Mesendoderm (in vitro differentiated cells): ENCODE data around the gene MTR.

Experiments
- DNase-seq: peaks from one replicate; pipeline ENCODE4 v3.0.0; 2013
- H2AK5ac ChIP-seq: 2 replicates; pipeline ENCODE4 v1.6.1; 2013; ENCODE audit warnings: low read length, inconsistent platforms
- H2BK120ac ChIP-seq: 2 replicates; pipeline ENCODE4 v1.6.1; 2013; ENCODE audit warnings: low read depth, mild to moderate bottlenecking, low read length, moderate library complexity, mixed read lengths
- H2BK15ac ChIP-seq: replicated peaks from 2 replicates; pipeline ENCODE4 v1.6.1; 2013; ENCODE audit warnings: low read depth, mild to moderate bottlenecking, moderate library complexity
- H2BK5ac ChIP-seq: 2 replicates; pipeline ENCODE4 v1.6.1; 2013; ENCODE audit warnings: low read length, inconsistent platforms
- H3K18ac ChIP-seq: 2 replicates; pipeline ENCODE4 v1.6.1; 2013; ENCODE audit warnings: mild to moderate bottlenecking, low read length, mixed read lengths
- H3K23ac ChIP-seq: one replicate; pipeline ENCODE4 v1.6.1; 2013; ENCODE audit warnings: low read length
- H3K27ac ChIP-seq: 2 replicates; pipeline ENCODE4 v1.5.1; 2013; ENCODE audit warnings: low read depth, mild to moderate bottlenecking, inconsistent platforms, low read length, moderate library complexity
- H3K27me3 ChIP-seq: 2 replicates; pipeline ENCODE4 v1.6.1; 2013; ENCODE audit warnings: low read length, control low read depth, mild to moderate bottlenecking, inconsistent platforms; ENCODE audit not compliant: insufficient read depth, poor library complexity
- H3K36me3 ChIP-seq: 2 replicates; pipeline ENCODE4 v1.6.1; 2013; ENCODE audit warnings: low read length, inconsistent platforms; ENCODE audit not compliant: control insufficient read depth, insufficient read depth
- H3K4ac ChIP-seq: one replicate; pipeline ENCODE4 v1.6.1; 2013; ENCODE audit warnings: low read depth, mild to moderate bottlenecking, low read length, moderate library complexity
- H3K4me1 ChIP-seq: 2 replicates; pipeline ENCODE4 v1.6.1; 2013; ENCODE audit warnings: low read depth, low read length, inconsistent platforms; ENCODE audit not compliant: control insufficient read depth
- H3K4me2 ChIP-seq: 2 replicates; pipeline ENCODE4 v1.6.1; 2013; ENCODE audit warnings: low read length
- H3K4me3 ChIP-seq: 2 replicates; pipeline ENCODE4 v1.5.1; 2013; ENCODE audit warnings: mild to moderate bottlenecking, low read length
- H3K56ac ChIP-seq: one replicate; pipeline ENCODE4 v1.6.1; 2013; ENCODE audit warnings: low read length
- H3K79me1 ChIP-seq: 2 replicates; pipeline ENCODE4 v1.6.1; 2013; ENCODE audit warnings: low read length, inconsistent platforms
- H3K79me2 ChIP-seq: 2 replicates; pipeline ENCODE4 v1.6.1; 2013; ENCODE audit warnings: mild to moderate bottlenecking, low read length; ENCODE audit not compliant: control insufficient read depth, insufficient read depth
- H3K9ac ChIP-seq: 2 replicates; pipeline ENCODE4 v1.6.1; 2013; ENCODE audit warnings: low read length, inconsistent platforms
- H4K5ac ChIP-seq: one replicate; pipeline ENCODE4 v1.6.1; 2013; ENCODE audit warnings: low read length
- H4K8ac ChIP-seq: one replicate; pipeline ENCODE4 v1.6.1; 2013; ENCODE audit warnings: low read depth, mild to moderate bottlenecking, control low read depth, low read length, moderate library complexity
- WGBS: extraction: QIAGEN DNeasy Blood & Tissue Kit; methylation state at CpG from one replicate; pipeline ENCODE4 v1.1.7; 2013; ENCODE audit warnings: low lambda C conversion rate, missing lambda C conversion rate; ENCODE audit not compliant: insufficient coverage; ENCODE audit errors: extremely low coverage; 5-methylcytosine and 5-hydroxymethylcytosine counted together

MTR gene

GRCh38 chr1:236835491-236835890 is 40.4 kb downstream of the MTR start:
- WGBS: no CpG with 5 or more reads among the region's 4 CpGs
- no peak overlapping the region for H4K8ac ChIP-seq
- H3K36me3 ChIP-seq: peaks cover 4% of the 10 kb centered on the region
- no peak overlapping the region for H2BK5ac ChIP-seq
- no peak overlapping the region for H3K9ac ChIP-seq
- no peak overlapping the region for H3K27ac ChIP-seq
- no peak overlapping the region for H2AK5ac ChIP-seq
- no peak overlapping the region for H3K4me3 ChIP-seq
- no peak overlapping the region for H3K23ac ChIP-seq
- H3K56ac ChIP-seq: no peak overlapping the region
- no peak overlapping the region for H4K5ac ChIP-seq
- H3K4me2 ChIP-seq: no peak overlapping the region
- H3K79me1 ChIP-seq: no peaks in the 10 kb centered on the region
- no peak overlapping the region for H3K18ac ChIP-seq
- H2BK15ac ChIP-seq: no peak overlapping the region
- H3K79me2 ChIP-seq: no peaks in the 10 kb centered on the region
- H3K27me3 ChIP-seq: no peaks in the 10 kb centered on the region
- no peaks in the 10 kb centered on the region for H3K4me1 ChIP-seq
- no peak overlapping the region for H2BK120ac ChIP-seq
- H3K4ac ChIP-seq: no peak overlapping the region
- DNase-seq: peak; percentile 45

- no peak overlapping the region for H2BK120ac ChIP-seq
- H3K79me1 ChIP-seq: no peaks in the 10 kb centered on the region
- no peak overlapping the region for H3K4ac ChIP-seq
- H3K56ac ChIP-seq: no peak overlapping the region
- no peak overlapping the region for H3K18ac ChIP-seq
- no peak overlapping the region for H3K9ac ChIP-seq
- no CpG with 5 or more reads among the region's 5 CpGs for WGBS
- H3K4me2 ChIP-seq: no peak overlapping the region
- H2BK15ac ChIP-seq: no peak overlapping the region
- no peak overlapping the region for H2BK5ac ChIP-seq
- no peak overlapping the region for H2AK5ac ChIP-seq
- no peak overlapping the region for H4K8ac ChIP-seq
- H3K36me3 ChIP-seq: peaks cover 4% of the 10 kb centered on the region
- no peak overlapping the region for H4K5ac ChIP-seq
- no peaks in the 10 kb centered on the region for H3K27me3 ChIP-seq
- no peaks in the 10 kb centered on the region for H3K4me1 ChIP-seq
- no peak overlapping the region for H3K23ac ChIP-seq
- H3K4me3 ChIP-seq: no peak overlapping the region
- no peak for DNase-seq
- no peak overlapping the region for H3K27ac ChIP-seq
- no peaks in the 10 kb centered on the region for H3K79me2 ChIP-seq
These were observed 41.1 kb downstream of the MTR start for GRCh38 chr1:236836157-236836556.

- H2BK15ac ChIP-seq: no peak overlapping the region
- no peaks in the 10 kb centered on the region for H3K27me3 ChIP-seq
- H3K4me2 ChIP-seq: no peak overlapping the region
- no peak overlapping the region for H2AK5ac ChIP-seq
- no CpG with 5 or more reads among the region's 4 CpGs for WGBS
- DNase-seq: no peak
- H4K5ac ChIP-seq: no peak overlapping the region
- no peak overlapping the region for H4K8ac ChIP-seq
- H3K9ac ChIP-seq: no peak overlapping the region
- H3K36me3 ChIP-seq: peaks cover 2% of the 10 kb centered on the region
- H3K4me1 ChIP-seq: no peaks in the 10 kb centered on the region
- H3K79me1 ChIP-seq: no peaks in the 10 kb centered on the region
- no peak overlapping the region for H3K56ac ChIP-seq
- H3K27ac ChIP-seq: no peak overlapping the region
- H3K18ac ChIP-seq: no peak overlapping the region
- H3K79me2 ChIP-seq: no peaks in the 10 kb centered on the region
- H3K4ac ChIP-seq: no peak overlapping the region
- no peak overlapping the region for H3K4me3 ChIP-seq
- H2BK120ac ChIP-seq: no peak overlapping the region
- H3K23ac ChIP-seq: no peak overlapping the region
- H2BK5ac ChIP-seq: no peak overlapping the region
These were observed 42.0 kb downstream of the MTR start for GRCh38 chr1:236837115-236837514.

- Histone ChIP-seq H3K18ac (no peak overlapping the region), H4K5ac (no peak overlapping the region), H3K79me2 (no peaks in the 10 kb centered on the region), H3K4ac (no peak overlapping the region), H3K27ac (no peak overlapping the region), H3K4me1 (no peaks in the 10 kb centered on the region), H2AK5ac (no peak overlapping the region), H3K27me3 (no peaks in the 10 kb centered on the region), H3K4me3 (no peak overlapping the region), H3K9ac (no peak overlapping the region), H2BK5ac (no peak overlapping the region), H2BK120ac (no peak overlapping the region), H3K23ac (no peak overlapping the region), H3K36me3 (peaks cover 2% of the 10 kb centered on the region), H2BK15ac (no peak overlapping the region), H3K56ac (no peak overlapping the region), H3K79me1 (no peaks in the 10 kb centered on the region), H3K4me2 (no peak overlapping the region), H4K8ac (no peak overlapping the region)
- WGBS: no CpG with 5 or more reads among the region's 2 CpGs
- DNase-seq: no peak
These were observed 42.8 kb downstream of the MTR start for GRCh38 chr1:236837897-236838296.

GRCh38 chr1:236841341-236841740 is 46.2 kb downstream of the MTR start:
- Histone ChIP-seq H3K4ac (no peak overlapping the region), H4K8ac (no peak overlapping the region), H3K79me2 (no peaks in the 10 kb centered on the region), H2BK5ac (no peak overlapping the region), H3K4me1 (no peaks in the 10 kb centered on the region), H3K4me2 (no peak overlapping the region), H3K27ac (no peak overlapping the region), H3K27me3 (no peaks in the 10 kb centered on the region), H3K36me3 (peaks cover 2% of the 10 kb centered on the region), H3K79me1 (no peaks in the 10 kb centered on the region), H4K5ac (no peak overlapping the region), H3K9ac (no peak overlapping the region), H2BK120ac (no peak overlapping the region), H2BK15ac (no peak overlapping the region), H3K18ac (no peak overlapping the region), H2AK5ac (no peak overlapping the region), H3K4me3 (no peak overlapping the region), H3K56ac (no peak overlapping the region), H3K23ac (no peak overlapping the region)
- no CpG with 5 or more reads among the region's 2 CpGs for WGBS
- no peak for DNase-seq

GRCh38 chr1:236844499-236845271 is 49.6 kb downstream of the MTR start:
- H3K27me3 ChIP-seq: no peaks in the 10 kb centered on the region
- no peak overlapping the region for H3K27ac ChIP-seq
- no peak overlapping the region for H2BK120ac ChIP-seq
- H3K4me3 ChIP-seq: no peak overlapping the region
- no peak overlapping the region for H2AK5ac ChIP-seq
- no peak overlapping the region for H2BK5ac ChIP-seq
- no peaks in the 10 kb centered on the region for H3K4me1 ChIP-seq
- H2BK15ac ChIP-seq: no peak overlapping the region
- H4K8ac ChIP-seq: no peak overlapping the region
- no peak overlapping the region for H3K4ac ChIP-seq
- H3K4me2 ChIP-seq: no peak overlapping the region
- WGBS: no CpG with 5 or more reads among the region's 5 CpGs
- H3K23ac ChIP-seq: no peak overlapping the region
- H3K56ac ChIP-seq: no peak overlapping the region
- no peak overlapping the region for H4K5ac ChIP-seq
- no peaks in the 10 kb centered on the region for H3K79me2 ChIP-seq
- H3K9ac ChIP-seq: no peak overlapping the region
- DNase-seq: peak; percentile 29
- no peaks in the 10 kb centered on the region for H3K79me1 ChIP-seq
- no peak overlapping the region for H3K18ac ChIP-seq
- H3K36me3 ChIP-seq: peaks cover 2% of the 10 kb centered on the region
